RWPE2 (cell line): ENCODE measurements around the gene GDF15.

Experiments
- ATAC-seq: fragments of 200-7000 bp; cut with Tn5 transposase; 3 replicates; pipeline ENCODE4 v1.9.1; 2021; ENCODE audit warnings: low read depth
- DNase-seq: peaks from one replicate; pipeline ENCODE4 v3.0.0-alpha.2; 2020; ENCODE audit warnings: low spot score
- H3K27ac ChIP-seq: fragments of 450-650 bp; 2 replicates; pipeline ENCODE4 v1.5.1; 2017; ENCODE audit warnings: mild to moderate bottlenecking; ENCODE audit not compliant: poor library complexity, severe bottlenecking
- H3K27me3 ChIP-seq: fragments of 250-450 bp; sonication (Bioruptor Pico); 2 replicates; pipeline ENCODE4 v1.5.1; 2021; ENCODE audit warnings: mild to moderate bottlenecking, moderate library complexity; ENCODE audit not compliant: insufficient read depth, poor library complexity, severe bottlenecking
- H3K36me3 ChIP-seq: fragments of 250-450 bp; sonication (Bioruptor Pico); 2 replicates; pipeline ENCODE4 v1.5.1; 2020; ENCODE audit warnings: low read depth, mild to moderate bottlenecking, moderate library complexity
- H3K4me1 ChIP-seq: fragments of 250-450 bp; sonication (Bioruptor Pico); 2 replicates; pipeline ENCODE4 v1.5.1; 2021; ENCODE audit warnings: mild to moderate bottlenecking, moderate library complexity; ENCODE audit not compliant: insufficient read depth, poor library complexity, severe bottlenecking
- H3K4me3 ChIP-seq: fragments of 250-450 bp; sonication (Bioruptor Pico); 2 replicates; pipeline ENCODE4 v1.5.1; 2021; ENCODE audit warnings: mild to moderate bottlenecking, moderate library complexity; ENCODE audit not compliant: severe bottlenecking
- H3K9me3 ChIP-seq: fragments of 250-450 bp; sonication (Bioruptor Pico); 2 replicates; pipeline ENCODE4 v1.5.1; 2021; ENCODE audit warnings: mild to moderate bottlenecking, moderate library complexity; ENCODE audit not compliant: severe bottlenecking
- CTCF ChIP-seq: fragments of 450-650 bp; IDR thresholded peaks from one replicate; pipeline ENCODE4 v1.5.1; 2017; ENCODE audit warnings: mild to moderate bottlenecking, moderate library complexity; ENCODE audit not compliant: poor library complexity, severe bottlenecking

GDF15 gene

DNA sequence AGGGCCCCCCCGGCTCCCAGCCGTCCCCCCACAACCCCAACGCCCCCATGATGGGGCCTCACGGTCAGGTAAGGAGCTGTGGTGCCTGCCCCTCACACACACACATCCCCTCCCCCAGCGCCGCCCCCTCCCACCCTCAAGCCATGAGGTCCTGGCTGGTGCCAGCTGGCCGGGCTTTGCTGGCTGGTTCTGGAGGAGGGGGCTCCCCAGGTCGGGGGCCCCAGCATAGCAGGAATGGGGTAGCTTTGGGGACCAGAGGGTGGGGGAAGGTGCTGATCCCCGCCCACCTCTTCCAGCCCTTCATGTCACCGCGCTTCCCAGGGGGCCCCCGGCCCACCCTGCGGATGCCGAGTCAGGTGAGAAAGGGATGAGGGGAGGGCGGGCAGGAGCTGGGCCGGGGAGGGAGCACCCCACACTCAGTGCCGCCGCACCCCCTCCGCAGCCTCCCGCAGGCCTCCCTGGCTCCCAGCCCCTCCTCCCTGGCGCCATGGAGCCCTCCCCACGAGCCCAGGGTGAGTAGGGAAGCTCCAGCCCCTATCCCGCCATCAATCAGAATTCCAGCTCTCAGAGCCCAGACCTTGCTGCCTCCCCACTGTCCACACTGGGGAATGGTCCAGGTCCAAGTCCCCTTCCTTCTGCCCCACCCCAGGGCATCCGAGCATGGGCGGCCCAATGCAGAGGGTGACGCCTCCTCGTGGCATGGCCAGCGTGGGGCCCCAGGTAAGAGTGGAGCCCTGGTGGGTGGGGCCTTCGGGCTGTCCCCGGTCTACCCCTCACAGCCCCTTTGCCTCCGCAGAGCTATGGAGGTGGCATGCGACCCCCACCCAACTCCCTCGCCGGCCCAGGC, 45.6 kb downstream of the GDF15 start:
- ATAC-seq (no peak), DNase-seq (no peak)
- no peaks in the 10 kb centered on the region for H3K9me3 ChIP-seq
- no peaks in the 10 kb centered on the region for H3K36me3 ChIP-seq
- H3K4me3 ChIP-seq: no peak overlapping the region
- no peaks in the 10 kb centered on the region for H3K4me1 ChIP-seq
- H3K27ac ChIP-seq: no peak overlapping the region
- no peak for TF ChIP-seq CTCF
- H3K27me3 ChIP-seq: no peaks in the 10 kb centered on the region

DNA sequence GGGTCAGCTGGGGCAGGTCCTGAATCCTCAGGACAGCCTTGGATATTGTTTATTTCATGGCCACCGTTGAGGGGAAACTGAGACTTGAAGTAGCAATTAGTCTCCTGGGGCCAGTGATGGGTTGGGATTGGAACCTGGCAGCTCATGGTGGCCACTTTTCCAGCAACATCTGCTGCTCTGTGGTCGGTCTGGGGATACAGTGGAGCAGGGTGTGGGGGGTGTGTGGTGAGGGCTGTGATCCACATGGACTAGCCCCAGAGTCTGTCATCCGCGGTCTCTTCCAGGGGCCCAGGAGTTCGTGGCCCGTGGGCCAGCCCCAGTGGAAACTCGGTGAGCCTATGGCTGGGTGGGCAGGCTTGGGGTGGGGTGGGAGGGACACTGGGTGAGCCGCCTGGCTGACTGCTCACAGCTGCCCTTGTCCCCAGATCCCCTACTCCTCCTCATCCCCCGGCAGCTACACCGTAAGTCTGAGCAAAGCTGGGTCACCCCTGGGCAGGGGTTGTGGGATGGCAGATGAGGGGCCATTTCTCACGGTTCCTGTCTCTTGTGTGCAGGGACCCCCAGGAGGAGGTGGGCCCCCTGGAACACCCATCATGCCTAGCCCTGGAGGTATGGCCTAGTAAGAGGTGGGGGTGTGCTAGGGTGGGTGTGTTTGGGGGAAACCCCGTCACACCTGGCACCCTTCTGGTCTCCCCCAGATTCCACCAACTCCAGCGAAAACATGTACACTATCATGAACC, 46.5 kb downstream of the GDF15 start:
- TF ChIP-seq CTCF: no peak
- no peaks in the 10 kb centered on the region for H3K36me3 ChIP-seq
- H3K4me1 ChIP-seq: no peaks in the 10 kb centered on the region
- DNase-seq (no peak), ATAC-seq (no peak)
- no peaks in the 10 kb centered on the region for H3K27me3 ChIP-seq
- no peak overlapping the region for H3K4me3 ChIP-seq
- H3K9me3 ChIP-seq: no peaks in the 10 kb centered on the region
- no peak overlapping the region for H3K27ac ChIP-seq

DNA sequence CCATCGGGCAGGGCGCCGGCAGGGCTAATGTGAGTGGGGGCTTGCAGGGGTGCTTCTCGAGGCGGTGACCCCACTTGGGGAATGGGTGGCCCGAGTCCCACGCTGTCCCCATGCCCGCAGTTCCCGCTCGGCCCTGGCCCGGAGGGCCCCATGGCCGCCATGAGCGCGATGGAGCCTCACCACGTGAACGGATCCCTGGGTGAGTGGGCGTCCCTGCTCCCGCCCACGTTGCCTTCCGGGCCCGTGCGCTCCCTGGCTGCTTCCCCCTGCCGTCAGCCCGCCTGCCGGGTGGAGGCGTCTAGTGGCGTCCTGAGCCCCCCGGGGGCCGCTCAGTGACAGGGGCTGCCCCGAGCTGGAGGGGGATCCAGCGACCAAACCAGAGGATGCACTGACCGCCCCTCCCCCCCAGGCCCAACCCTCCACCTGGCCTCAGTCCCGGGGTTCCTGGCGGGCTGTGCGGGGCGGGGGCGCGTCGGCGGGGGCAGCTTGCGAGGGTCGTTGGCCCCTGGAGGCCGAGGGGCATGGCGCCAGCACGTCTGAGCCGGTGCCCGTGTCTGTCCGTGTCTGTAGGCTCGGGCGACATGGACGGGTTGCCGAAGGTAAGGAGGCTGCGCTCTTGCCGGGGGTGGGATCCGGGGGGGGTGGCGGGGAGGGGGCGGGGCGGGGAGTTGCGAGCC, 47.2 kb downstream of the GDF15 start:
- Histone ChIP-seq H3K4me1 (peaks cover under 1% of the 10 kb centered on the region), H3K36me3 (no peaks in the 10 kb centered on the region), H3K9me3 (no peaks in the 10 kb centered on the region), H3K27ac (no peak overlapping the region), H3K27me3 (no peaks in the 10 kb centered on the region), H3K4me3 (no peak overlapping the region)
- ATAC-seq (no peak), DNase-seq (no peak)
- TF ChIP-seq CTCF: no peak

DNA sequence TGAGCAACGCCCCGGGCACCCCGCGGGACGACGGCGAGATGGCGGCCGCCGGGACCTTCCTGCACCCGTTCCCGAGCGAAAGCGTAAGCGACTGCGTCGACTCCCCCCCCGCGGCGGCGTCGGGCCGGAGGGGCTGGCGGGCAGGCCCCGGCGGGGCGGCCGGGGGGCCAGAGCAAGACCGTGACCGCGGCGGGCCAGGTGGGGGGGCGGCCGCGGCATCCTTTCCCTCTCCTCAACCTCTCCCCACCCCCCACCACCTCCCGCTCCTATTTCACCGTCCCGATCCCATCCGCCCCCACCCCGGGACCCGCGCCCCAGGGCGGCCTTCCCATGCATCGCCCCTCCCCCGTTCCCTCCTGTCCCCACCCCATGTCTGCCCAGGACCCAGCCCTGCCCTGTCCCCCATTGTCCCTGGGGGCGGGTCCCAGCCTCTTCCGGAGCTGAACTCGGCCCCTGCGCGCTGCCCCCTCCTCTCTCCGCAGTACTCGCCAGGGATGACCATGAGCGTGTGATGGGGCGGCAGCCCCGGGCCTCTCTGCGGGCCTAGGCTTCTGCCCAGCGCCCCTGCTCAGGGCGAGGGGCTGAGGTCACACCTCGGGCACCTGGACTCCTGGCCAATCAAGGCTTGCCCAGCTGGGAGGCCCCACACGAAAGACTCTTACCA, 47.9 kb downstream of the GDF15 start:
- H3K36me3 ChIP-seq: no peaks in the 10 kb centered on the region
- H3K9me3 ChIP-seq: no peaks in the 10 kb centered on the region
- no peak overlapping the region for H3K27ac ChIP-seq
- peak overlapping the region; percentile 21 for H3K4me3 ChIP-seq
- ATAC-seq (no peak), DNase-seq (no peak)
- H3K27me3 ChIP-seq: no peaks in the 10 kb centered on the region
- no peak for TF ChIP-seq CTCF
- peaks cover 7% of the 10 kb centered on the region for H3K4me1 ChIP-seq
